Panc1 (cell line): ENCODE measurements around the gene NSL1. TPM values are rescaled to one million over a fixed set of nuclear protein-coding genes. Genes with fewer than 3 reads are reported as not detected.

Experiments
- ATAC-seq: fragments of 200-7000 bp; cut with Tn5 transposase; 2 replicates; pipeline ENCODE4 v1.9.1; 2020; ENCODE audit warnings: mild to moderate bottlenecking, moderate library complexity
- BruUV-seq: library from RNA; stranded (reverse); fragments of 400-500 nt; replicated peaks from 2 replicates; lab custom pipeline; 2021; lab: Mats Ljungman, UMichigan
- CTCF ChIA-PET: fragments of 300-600 bp; sonication (Branson Sonifier 250); formaldehyde crosslinking; loops from one replicate; lab custom pipeline; 2022; ENCODE audit warnings: antibody characterized with exemption; lab: Charles Lee
- POLR2A ChIA-PET: fragments of 300-600 bp; sonication (Branson Sonifier 250); formaldehyde crosslinking; loops from one replicate; lab custom pipeline; 2022; ENCODE audit warnings: antibody characterized with exemption; lab: Charles Lee
- DNase-seq: peaks from one replicate; pipeline ENCODE4 v3.0.0-alpha.2; 2010; ENCODE audit warnings: low read depth, low spot score
- H3K27ac ChIP-seq: 2 replicates; pipeline ENCODE4 v1.5.1; 2011; ENCODE audit warnings: mild to moderate bottlenecking, low read length, inconsistent platforms
- H3K27me3 ChIP-seq: fragments of 200-500 bp; sonication (Bioruptor generic); 2 replicates; pipeline ENCODE4 v1.6.0; 2014; ENCODE audit warnings: low read length, inconsistent platforms; ENCODE audit not compliant: control insufficient read depth, insufficient read depth
- H3K36me3 ChIP-seq: fragments of 200-500 bp; sonication (Bioruptor generic); 2 replicates; pipeline ENCODE4 v1.5.1; 2014; ENCODE audit warnings: inconsistent platforms, mild to moderate bottlenecking, low read length, moderate library complexity; ENCODE audit not compliant: control insufficient read depth, insufficient read depth
- H3K4me1 ChIP-seq: 2 replicates; pipeline ENCODE4 v1.5.1; 2011; ENCODE audit warnings: inconsistent platforms, mild to moderate bottlenecking, low read length, moderate library complexity; ENCODE audit not compliant: control insufficient read depth, insufficient read depth
- H3K4me3 ChIP-seq, 2 experiments: 2 replicates each; pipeline ENCODE4 v1.5.1; 2011 to 2012; ENCODE audit warnings: low read depth in 2 of 2, low read length in 2 of 2, mild to moderate bottlenecking in 2 of 2, inconsistent platforms in 1 of 2, moderate library complexity in 1 of 2
- H3K9me3 ChIP-seq: fragments of 200-500 bp; sonication (Bioruptor generic); 2 replicates; pipeline ENCODE4 v1.5.1; 2014; ENCODE audit warnings: low read depth, mild to moderate bottlenecking, inconsistent platforms, low read length, moderate library complexity; ENCODE audit not compliant: control insufficient read depth, insufficient read depth
- CTCF ChIP-seq: fragments of 450-650 bp; IDR thresholded peaks from 2 replicates; pipeline ENCODE4 v1.5.1; 2017; ENCODE audit warnings: mild to moderate bottlenecking
- POLR2AphosphoS5 ChIP-seq: IDR thresholded peaks from 2 replicates; pipeline ENCODE4 v1.6.1; 2012; ENCODE audit warnings: mild to moderate bottlenecking, low read depth, low read length, moderate library complexity
- REST ChIP-seq, 2 experiments: IDR thresholded peaks; 2 replicates each; pipeline ENCODE4 v1.6.1; 2011 to 2012; ENCODE audit warnings: low read depth in 2 of 2, control low read depth in 1 of 2, low read length in 1 of 2, mild to moderate bottlenecking in 1 of 2, moderate library complexity in 1 of 2; ENCODE audit not compliant: insufficient read depth in 1 of 2
- SIN3A ChIP-seq: IDR thresholded peaks from 2 replicates; pipeline ENCODE4 v1.6.1; 2012; ENCODE audit warnings: low read depth, mild to moderate bottlenecking, low read length, moderate library complexity, borderline replicate concordance; ENCODE audit not compliant: insufficient read depth
- TCF7L2 ChIP-seq: IDR thresholded peaks from 2 replicates; pipeline ENCODE4 v1.6.1; 2011; ENCODE audit warnings: mild to moderate bottlenecking, low read depth, low read length, inconsistent platforms
- in situ Hi-C: cut with HindIII; loops from 2 replicates; pipeline ENCODE4 v1.10.0; 2016; ENCODE audit warnings: low sequenced_read_pairs, low pct_unique_long_range_greater_than_20kb
- intact Hi-C: fragments of 100-400 bp; cut with micrococcal nuclease; formaldehyde crosslinking; loops from one replicate; pipeline ENCODE4 v1.10.0; 2022; ENCODE audit not compliant: unreplicated experiment
- total RNA-seq: library from RNA; stranded (reverse); gene quantifications from one replicate; pipeline ENCODE4 v1.2.1, GENCODE V29; 2021; ENCODE audit not compliant: unreplicated experiment

NSL1 gene
- total RNA-seq, 1 experiment from 2014 or later, result 21.8 TPM

GRCh38 chr1:212677573-212677972 lies 114.0 kb downstream of the NSL1 start:
- CTCF ChIA-PET, result interaction anchor here (1.7 kb wide), 1 partner anchor 13 kb away, joined by 6 read pairs; no protein-coding TSS in a partner anchor
- TF ChIP-seq SIN3A (no peak), REST (IDR thresholded peaks at IDR 0.05; ENCODE audit: insufficient read depth in 1 of 2, low read depth in 2 of 2, low read length in 1 of 2) (no peak), POLR2AphosphoS5 (no peak), CTCF (no peak), TCF7L2 (no peak)
- ATAC-seq (no peak), DNase-seq (no peak)
- in situ Hi-C loops (no loop called here), intact Hi-C loops (no loop called here)
- Histone ChIP-seq H3K27me3 (no peaks in the 10 kb centered on the region), H3K4me3 (no peak overlapping the region), H3K36me3 (no peaks in the 10 kb centered on the region), H3K27ac (no peak overlapping the region), H3K4me1 (no peaks in the 10 kb centered on the region), H3K9me3 (no peaks in the 10 kb centered on the region)
- POLR2A ChIA-PET, result no interaction called here
- no TSS peak for BruUV-seq

- DNase-seq (no peak), ATAC-seq (no peak)
- no peaks in the 10 kb centered on the region for H3K9me3 ChIP-seq
- TF ChIP-seq TCF7L2, result no peak
- H3K4me1 ChIP-seq, result no peaks in the 10 kb centered on the region
- in situ Hi-C loops (no loop called here), intact Hi-C loops (no loop called here)
- H3K27ac ChIP-seq, result no peak overlapping the region
- ChIA-PET POLR2A (no interaction called here), CTCF (interaction anchor here (1.7 kb wide), 1 partner anchor 12 kb away, joined by 6 read pairs; no protein-coding TSS in a partner anchor)
- H3K27me3 ChIP-seq, result no peaks in the 10 kb centered on the region
- no peak overlapping the region for H3K4me3 ChIP-seq
- BruUV-seq, result no TSS peak
- H3K36me3 ChIP-seq, result no peaks in the 10 kb centered on the region
Observed at GRCh38 chr1:212677136-212677535, 114.4 kb downstream of the NSL1 start.

Other genes with a start within 250 kb of the NSL1 start
- 13.3 TPM for gene ATF3, start 183.0 kb downstream of the NSL1 start, total RNA-seq
- gene BATF3, start 91.9 kb downstream of the NSL1 start, total RNA-seq, result 2.4 TPM
- gene TATDN3, start 117 bp upstream of the NSL1 start, total RNA-seq, result 9.5 TPM
- gene SPATA45, start 55.9 kb upstream of the NSL1 start, total RNA-seq, result not detected
- 21.4 TPM for gene FLVCR1, start 66.5 kb upstream of the NSL1 start, total RNA-seq
- 1.7 TPM for gene VASH2, start 158.8 kb upstream of the NSL1 start, total RNA-seq
- gene ANGEL2, start 224.1 kb upstream of the NSL1 start, total RNA-seq, result 34.8 TPM